Trophoblast cell (in vitro differentiated cells and primary cell): Measurements from ENCODE around the gene IFI27.

Experiments used
- DNase-seq, 2 donors: peaks; one replicate each; pipeline ENCODE4 v3.0.0-alpha.2; 2016
- H2AFZ ChIP-seq: 2 replicates; pipeline ENCODE4 v1.6.1; 2013; ENCODE audit warnings: low read length, moderate library complexity, mild to moderate bottlenecking; ENCODE audit not compliant: insufficient read depth, poor library complexity
- H2AK5ac ChIP-seq: 2 replicates; pipeline ENCODE4 v1.6.1; 2013; ENCODE audit warnings: mild to moderate bottlenecking, low read length
- H2BK120ac ChIP-seq: 2 replicates; pipeline ENCODE4 v1.6.1; 2013; ENCODE audit warnings: low read length, mild to moderate bottlenecking, moderate library complexity; ENCODE audit not compliant: insufficient read depth, poor library complexity
- H2BK12ac ChIP-seq: 2 replicates; pipeline ENCODE4 v1.6.1; 2013; ENCODE audit warnings: mild to moderate bottlenecking, low read length, moderate library complexity
- H2BK5ac ChIP-seq: 2 replicates; pipeline ENCODE4 v1.6.1; 2013; ENCODE audit warnings: low read length, low read depth, moderate library complexity, mild to moderate bottlenecking; ENCODE audit not compliant: poor library complexity
- H3K14ac ChIP-seq: 2 replicates; pipeline ENCODE4 v1.6.1; 2013; ENCODE audit warnings: mild to moderate bottlenecking, low read length
- H3K18ac ChIP-seq: 2 replicates; pipeline ENCODE4 v1.6.1; 2013; ENCODE audit warnings: mild to moderate bottlenecking, low read length
- H3K23ac ChIP-seq: 2 replicates; pipeline ENCODE4 v1.6.1; 2013; ENCODE audit warnings: low read length
- H3K27ac ChIP-seq: 2 replicates; pipeline ENCODE4 v1.5.1; 2013; ENCODE audit warnings: low read depth, mild to moderate bottlenecking, inconsistent platforms, low read length, moderate library complexity
- H3K27me3 ChIP-seq: 2 replicates; pipeline ENCODE4 v1.6.1; 2013; ENCODE audit warnings: inconsistent platforms, mild to moderate bottlenecking, low read length, moderate library complexity; ENCODE audit not compliant: insufficient read depth
- H3K36me3 ChIP-seq, 2 experiments: 1 replicate in 1 of 2; 2 replicates in 1 of 2; pipeline ENCODE4 v1.6.1; 2013; ENCODE audit warnings: low read length in 2 of 2, mild to moderate bottlenecking in 2 of 2, moderate library complexity in 1 of 2; ENCODE audit not compliant: insufficient read depth in 2 of 2, control insufficient read depth in 1 of 2
- H3K4ac ChIP-seq: 2 replicates; pipeline ENCODE4 v1.6.1; 2013; ENCODE audit warnings: low read depth, mild to moderate bottlenecking, low read length, moderate library complexity
- H3K4me1 ChIP-seq, 2 experiments: 1 replicate in 1 of 2; 2 replicates in 1 of 2; pipeline ENCODE4 v1.6.1; 2013; ENCODE audit warnings: low read length in 2 of 2, mild to moderate bottlenecking in 2 of 2, moderate library complexity in 1 of 2; ENCODE audit not compliant: insufficient read depth in 2 of 2, control insufficient read depth in 1 of 2
- H3K4me2 ChIP-seq: 2 replicates; pipeline ENCODE4 v1.6.1; 2013; ENCODE audit warnings: inconsistent platforms, mild to moderate bottlenecking, low read length, moderate library complexity
- H3K4me3 ChIP-seq: 2 replicates; pipeline ENCODE4 v1.5.1; 2013; ENCODE audit warnings: mild to moderate bottlenecking, low read depth, low read length, inconsistent platforms
- H3K79me1 ChIP-seq: one replicate; pipeline ENCODE4 v1.6.1; 2013; ENCODE audit warnings: low read length
- H3K79me2 ChIP-seq: 2 replicates; pipeline ENCODE4 v1.6.1; 2013; ENCODE audit warnings: low read length, mild to moderate bottlenecking; ENCODE audit not compliant: control insufficient read depth, insufficient read depth, poor library complexity
- H3K9ac ChIP-seq: 2 replicates; pipeline ENCODE4 v1.6.1; 2013; ENCODE audit warnings: mild to moderate bottlenecking, low read length
- H3K9me3 ChIP-seq: 2 replicates; pipeline ENCODE4 v1.6.1; 2013; ENCODE audit warnings: low read depth, mild to moderate bottlenecking, control low read depth, inconsistent platforms, low read length; ENCODE audit not compliant: insufficient read depth
- H4K12ac ChIP-seq: 2 replicates; pipeline ENCODE4 v1.6.1; 2013; ENCODE audit warnings: low read depth, mild to moderate bottlenecking, low read length, moderate library complexity
- H4K8ac ChIP-seq: 2 replicates; pipeline ENCODE4 v1.6.1; 2013; ENCODE audit warnings: low read depth, mild to moderate bottlenecking, low read length, moderate library complexity
- H4K91ac ChIP-seq: one replicate; pipeline ENCODE4 v1.6.1; 2013; ENCODE audit warnings: low read depth, mild to moderate bottlenecking, low read length, moderate library complexity
- WGBS: extraction: QIAGEN DNeasy Blood & Tissue Kit; methylation state at CpG from one replicate; pipeline ENCODE4 v1.1.7; 2013; ENCODE audit warnings: missing lambda C conversion rate; ENCODE audit not compliant: insufficient read length, insufficient coverage; ENCODE audit errors: extremely low coverage; 5-methylcytosine and 5-hydroxymethylcytosine counted together

Gene IFI27

DNA sequence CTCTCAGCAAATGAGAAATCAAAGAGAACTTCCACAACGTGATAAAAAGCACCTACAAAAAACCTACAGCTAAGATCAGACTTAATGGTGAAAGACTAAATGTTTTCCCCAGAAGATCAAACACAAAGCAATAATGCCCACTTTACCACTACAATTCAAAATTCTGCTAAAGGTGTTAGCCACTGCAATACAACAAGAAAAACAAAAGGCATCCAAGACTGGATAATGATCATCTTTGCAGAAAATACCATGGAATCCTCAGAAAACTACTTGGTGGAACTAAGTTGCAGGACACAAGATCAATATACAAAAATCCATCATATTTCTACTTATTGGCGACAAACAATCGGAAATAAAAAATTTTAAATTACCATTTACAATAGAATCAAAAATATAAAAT lies 36.0 kb upstream of the IFI27 start:
- no peak overlapping the region for H4K8ac ChIP-seq

DNA sequence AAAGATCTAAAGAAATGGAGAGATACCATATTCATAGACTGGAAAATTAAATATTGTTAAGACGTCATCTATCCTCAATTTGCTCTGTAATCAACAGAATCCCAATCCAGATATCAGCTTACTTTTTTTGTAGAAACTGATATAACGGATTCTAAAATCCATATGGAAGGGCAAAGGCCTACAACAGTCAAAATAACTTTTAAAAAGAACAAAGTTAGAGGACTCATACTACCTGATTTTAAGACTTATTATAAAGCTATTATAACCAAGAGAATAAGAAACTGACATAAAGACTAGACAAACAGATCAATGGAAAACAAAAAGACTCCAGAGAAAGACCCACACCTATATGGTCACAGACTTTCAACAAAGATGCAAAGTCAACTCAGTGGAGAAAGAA lies 35.5 kb upstream of the IFI27 start:
- peaks cover 3 to 14% of the 10 kb centered on the region in 2 experiments for H3K36me3 ChIP-seq
- H3K4me2 ChIP-seq: no peak overlapping the region
- H3K79me2 ChIP-seq: peaks cover 9% of the 10 kb centered on the region
- WGBS: no CpG with 5 or more reads among the region's 2 CpGs
- no peak overlapping the region for H3K27ac ChIP-seq
- no peak overlapping the region for H2AFZ ChIP-seq
- H2BK12ac ChIP-seq: no peak overlapping the region
- H2BK5ac ChIP-seq: no peak overlapping the region
- H3K4me1 ChIP-seq: peaks cover 0 to 4% of the 10 kb centered on the region in 2 experiments
- no peak overlapping the region for H4K12ac ChIP-seq
- no peak overlapping the region for H3K14ac ChIP-seq
- H3K9ac ChIP-seq: no peak overlapping the region
- DNase-seq: no peak
- H3K4me3 ChIP-seq: no peak overlapping the region
- no peaks in the 10 kb centered on the region for H3K27me3 ChIP-seq
- no peak overlapping the region for H3K23ac ChIP-seq
- no peak overlapping the region for H4K8ac ChIP-seq
- no peak overlapping the region for H4K91ac ChIP-seq
- no peak overlapping the region for H3K18ac ChIP-seq
- no peak overlapping the region for H2BK120ac ChIP-seq
- H3K79me1 ChIP-seq: no peaks in the 10 kb centered on the region
- H3K4ac ChIP-seq: no peak overlapping the region
- no peak overlapping the region for H2AK5ac ChIP-seq
- H3K9me3 ChIP-seq: no peaks in the 10 kb centered on the region

More for the DNA sequence above, 36.0 kb upstream of the IFI27 start:
- Histone ChIP-seq H3K27me3 (no peaks in the 10 kb centered on the region), H4K12ac (no peak overlapping the region), H3K4me3 (no peak overlapping the region), H3K9ac (no peak overlapping the region), H2BK5ac (no peak overlapping the region), H2BK12ac (no peak overlapping the region), H3K14ac (no peak overlapping the region), H3K79me2 (peaks cover 7% of the 10 kb centered on the region), H3K9me3 (no peaks in the 10 kb centered on the region), H3K4me2 (no peak overlapping the region), H4K91ac (no peak overlapping the region), H3K23ac (no peak overlapping the region), H3K36me3 (peaks cover 3 to 14% of the 10 kb centered on the region in 2 experiments), H3K4me1 (peaks cover 0 to 3% of the 10 kb centered on the region in 2 experiments), H3K79me1 (no peaks in the 10 kb centered on the region), H3K18ac (no peak overlapping the region), H3K4ac (no peak overlapping the region), H3K27ac (no peak overlapping the region), H2BK120ac (no peak overlapping the region), H2AK5ac (no peak overlapping the region), H2AFZ (no peak overlapping the region)
- no peak for DNase-seq
- no CpG with 5 or more reads among the region's 3 CpGs for WGBS

GRCh38 chr14:94077111-94077821 lies 33.3 kb upstream of the IFI27 start:
- no peak overlapping the region for H3K23ac ChIP-seq
- no peak overlapping the region for H2BK12ac ChIP-seq
- no peak overlapping the region for H2BK120ac ChIP-seq
- H3K4ac ChIP-seq: peak overlapping the region; percentile 72
- no peak overlapping the region for H3K27ac ChIP-seq
- H3K9me3 ChIP-seq: no peaks in the 10 kb centered on the region
- DNase-seq: peak in 1 of 2 donors; percentile 10
- H3K36me3 ChIP-seq: peaks cover 3 to 14% of the 10 kb centered on the region in 2 experiments
- H3K14ac ChIP-seq: no peak overlapping the region
- H2AK5ac ChIP-seq: no peak overlapping the region
- H4K8ac ChIP-seq: no peak overlapping the region
- no peak overlapping the region for H2BK5ac ChIP-seq
- peaks cover 0 to 7% of the 10 kb centered on the region in 2 experiments for H3K4me1 ChIP-seq
- H3K18ac ChIP-seq: no peak overlapping the region
- no CpG with 5 or more reads among the region's 7 CpGs for WGBS
- H3K4me3 ChIP-seq: no peak overlapping the region
- no peak overlapping the region for H3K4me2 ChIP-seq
- peaks cover 4% of the 10 kb centered on the region for H3K79me1 ChIP-seq
- H2AFZ ChIP-seq: no peak overlapping the region
- H3K9ac ChIP-seq: no peak overlapping the region
- no peaks in the 10 kb centered on the region for H3K27me3 ChIP-seq
- H4K91ac ChIP-seq: no peak overlapping the region
- H4K12ac ChIP-seq: no peak overlapping the region
- H3K79me2 ChIP-seq: peaks cover 15% of the 10 kb centered on the region

- Histone ChIP-seq H3K14ac (no peak overlapping the region), H3K23ac (no peak overlapping the region), H3K18ac (no peak overlapping the region), H2BK5ac (no peak overlapping the region), H2BK12ac (no peak overlapping the region), H4K8ac (no peak overlapping the region), H3K9me3 (no peaks in the 10 kb centered on the region), H3K4me3 (no peak overlapping the region), H2BK120ac (no peak overlapping the region), H3K27me3 (no peaks in the 10 kb centered on the region), H4K12ac (no peak overlapping the region), H3K9ac (no peak overlapping the region), H2AK5ac (no peak overlapping the region), H3K36me3 (peaks cover 3 to 14% of the 10 kb centered on the region in 2 experiments), H3K79me1 (peaks cover 4% of the 10 kb centered on the region), H4K91ac (no peak overlapping the region), H3K4ac (no peak overlapping the region), H3K27ac (no peak overlapping the region), H3K79me2 (peaks cover 13% of the 10 kb centered on the region), H3K4me1 (peaks cover 0 to 7% of the 10 kb centered on the region in 2 experiments), H2AFZ (no peak overlapping the region), H3K4me2 (no peak overlapping the region)
- WGBS: no CpG with 5 or more reads among the region's 5 CpGs
- no peak for DNase-seq
Observed at GRCh38 chr14:94077823-94078222, 32.7 kb upstream of the IFI27 start.
